Stomach smooth muscle (tissue), 2 donors: Measurements from ENCODE around the gene ELFN1.
"Not testable (repeated sequence)": the region's sequence is repeated elsewhere in the genome, so short reads cannot be mapped to it uniquely, and the experiment has no call there.

ENCODE experiments used
- H3K27ac ChIP-seq: one replicate; pipeline ENCODE4 v1.7.0; 2013; ENCODE audit warnings: mild to moderate bottlenecking, low read length, inconsistent platforms
- H3K27me3 ChIP-seq, 2 donors: one replicate each; pipeline ENCODE4 v1.7.0; 2013; ENCODE audit warnings: low read length in 2 of 2; ENCODE audit not compliant: insufficient read depth in 2 of 2, control insufficient read depth in 1 of 2
- H3K36me3 ChIP-seq, 2 donors: one replicate each; pipeline ENCODE4 v1.7.0; 2013; ENCODE audit warnings: low read length in 2 of 2; ENCODE audit not compliant: control insufficient read depth in 2 of 2, insufficient read depth in 2 of 2
- H3K4me1 ChIP-seq: one replicate; pipeline ENCODE4 v1.7.0; 2013; ENCODE audit warnings: low read length; ENCODE audit not compliant: control insufficient read depth, insufficient read depth
- H3K4me3 ChIP-seq, 2 donors: one replicate each; pipeline ENCODE4 v1.7.0; 2013; ENCODE audit warnings: low read length in 2 of 2
- H3K9ac ChIP-seq, 2 donors: one replicate each; pipeline ENCODE4 v1.7.0; 2013; ENCODE audit warnings: low read length in 2 of 2, mild to moderate bottlenecking in 1 of 2
- H3K9me3 ChIP-seq, 2 donors: one replicate each; pipeline ENCODE4 v1.7.0; 2013; ENCODE audit warnings: low read length in 2 of 2; ENCODE audit not compliant: control insufficient read depth in 2 of 2
- donor health status: healthy.
- donor health status: Pancreatic carcinoma.

The ELFN1 gene

GRCh38 chr7:1761097-1761496, 91.0 kb downstream of the ELFN1 start:
- Histone ChIP-seq H3K27ac (no peak overlapping the region), H3K36me3 (no peaks in the 10 kb centered on the region), H3K27me3 (peaks cover 9 to 10% of the 10 kb centered on the region in 2 donors), H3K9me3 (peaks cover 0 to 22% of the 10 kb centered on the region in 2 donors), H3K9ac (no peak overlapping the region), H3K4me3 (no peak overlapping the region), H3K4me1 (no peaks in the 10 kb centered on the region)

- peaks cover 8 to 9% of the 10 kb centered on the region in 2 donors for H3K27me3 ChIP-seq
- H3K9ac ChIP-seq, result no peak overlapping the region
- H3K9me3 ChIP-seq, result peaks cover 0 to 22% of the 10 kb centered on the region in 2 donors
- no peaks in the 10 kb centered on the region for H3K4me1 ChIP-seq
- H3K4me3 ChIP-seq, result no peak overlapping the region
- no peaks in the 10 kb centered on the region for H3K36me3 ChIP-seq
- no peak overlapping the region for H3K27ac ChIP-seq
These were observed 91.7 kb downstream of the ELFN1 start for GRCh38 chr7:1761774-1762173.

GRCh38 chr7:1762238-1762945, 92.3 kb downstream of the ELFN1 start:
- H3K27ac ChIP-seq, result no peak overlapping the region
- H3K9ac ChIP-seq, result no peak overlapping the region
- H3K4me1 ChIP-seq, result no peaks in the 10 kb centered on the region
- no peak overlapping the region for H3K4me3 ChIP-seq
- H3K9me3 ChIP-seq, result peaks cover 0 to 22% of the 10 kb centered on the region in 2 donors
- H3K36me3 ChIP-seq, result no peaks in the 10 kb centered on the region
- peaks cover 7 to 8% of the 10 kb centered on the region in 2 donors for H3K27me3 ChIP-seq

GRCh38 chr7:1763033-1763432, 93.0 kb downstream of the ELFN1 start:
- Histone ChIP-seq H3K36me3 (no peaks in the 10 kb centered on the region), H3K27ac (no peak overlapping the region), H3K9ac (no peak overlapping the region), H3K4me3 (no peak overlapping the region), H3K9me3 (peaks cover 0 to 22% of the 10 kb centered on the region in 2 donors), H3K27me3 (peaks cover 3 to 10% of the 10 kb centered on the region in 2 donors), H3K4me1 (no peaks in the 10 kb centered on the region)

- not testable (repeated sequence) for H3K27me3 ChIP-seq, H3K36me3 ChIP-seq, H3K4me3 ChIP-seq, H3K9ac ChIP-seq, H3K4me1 ChIP-seq, H3K27ac ChIP-seq
- peaks cover 0 to 22% of the 10 kb centered on the region in 2 donors for H3K9me3 ChIP-seq
These were observed 93.8 kb downstream of the ELFN1 start for GRCh38 chr7:1763911-1764310.

GRCh38 chr7:1765336-1765735, 95.3 kb downstream of the ELFN1 start:
- peaks cover 3 to 7% of the 10 kb centered on the region in 2 donors for H3K27me3 ChIP-seq
- H3K9me3 ChIP-seq, result peaks cover 0 to 22% of the 10 kb centered on the region in 2 donors
- H3K4me3 ChIP-seq, result no peak overlapping the region
- H3K27ac ChIP-seq, result no peak overlapping the region
- H3K36me3 ChIP-seq, result no peaks in the 10 kb centered on the region
- H3K9ac ChIP-seq, result no peak overlapping the region
- H3K4me1 ChIP-seq, result no peaks in the 10 kb centered on the region

- H3K9ac ChIP-seq, result no peak overlapping the region
- H3K27me3 ChIP-seq, result peaks cover 3 to 7% of the 10 kb centered on the region in 2 donors
- no peaks in the 10 kb centered on the region for H3K4me1 ChIP-seq
- no peaks in the 10 kb centered on the region for H3K36me3 ChIP-seq
- H3K9me3 ChIP-seq, result peaks cover 0 to 18% of the 10 kb centered on the region in 2 donors
- H3K27ac ChIP-seq, result no peak overlapping the region
- H3K4me3 ChIP-seq, result no peak overlapping the region
These were observed 97.4 kb downstream of the ELFN1 start for GRCh38 chr7:1767524-1767923.

GRCh38 chr7:1768832-1769231, 98.8 kb downstream of the ELFN1 start:
- peaks cover 0 to 7% of the 10 kb centered on the region in 2 donors for H3K9me3 ChIP-seq
- no peak overlapping the region for H3K4me3 ChIP-seq
- no peaks in the 10 kb centered on the region for H3K36me3 ChIP-seq
- no peaks in the 10 kb centered on the region for H3K4me1 ChIP-seq
- H3K9ac ChIP-seq, result no peak overlapping the region
- no peak overlapping the region for H3K27ac ChIP-seq
- peaks cover 3 to 7% of the 10 kb centered on the region in 2 donors for H3K27me3 ChIP-seq

GRCh38 chr7:1769286-1770200, 99.5 kb downstream of the ELFN1 start:
- Histone ChIP-seq H3K4me1 (no peaks in the 10 kb centered on the region), H3K9ac (no peak overlapping the region), H3K27me3 (peaks cover 3 to 7% of the 10 kb centered on the region in 2 donors), H3K27ac (no peak overlapping the region), H3K9me3 (peaks cover 0 to 4% of the 10 kb centered on the region in 2 donors), H3K36me3 (no peaks in the 10 kb centered on the region), H3K4me3 (no peak overlapping the region)

- Histone ChIP-seq H3K27ac (no peak overlapping the region), H3K9ac (no peak overlapping the region), H3K27me3 (peaks cover 3 to 7% of the 10 kb centered on the region in 2 donors), H3K4me1 (no peaks in the 10 kb centered on the region), H3K36me3 (no peaks in the 10 kb centered on the region), H3K4me3 (no peak overlapping the region), H3K9me3 (peaks cover 2 to 4% of the 10 kb centered on the region in 2 donors)
These were observed 100.3 kb downstream of the ELFN1 start for GRCh38 chr7:1770331-1770730.
